HG02943 (cell line): ENCODE measurements around the gene PLA2G2E.
"Not testable (repeated sequence)": the region's sequence is repeated elsewhere in the genome, so short reads cannot be mapped to it uniquely, and the experiment has no call there.

Experiments
- ATAC-seq: cut with Tn5 transposase; IDR thresholded peaks from one replicate; pipeline ENCODE4 v1.9.1; 2021; ENCODE audit warnings: mild to moderate bottlenecking, low read depth, moderate library complexity; ENCODE audit not compliant: unreplicated experiment

PLA2G2E gene

DNA sequence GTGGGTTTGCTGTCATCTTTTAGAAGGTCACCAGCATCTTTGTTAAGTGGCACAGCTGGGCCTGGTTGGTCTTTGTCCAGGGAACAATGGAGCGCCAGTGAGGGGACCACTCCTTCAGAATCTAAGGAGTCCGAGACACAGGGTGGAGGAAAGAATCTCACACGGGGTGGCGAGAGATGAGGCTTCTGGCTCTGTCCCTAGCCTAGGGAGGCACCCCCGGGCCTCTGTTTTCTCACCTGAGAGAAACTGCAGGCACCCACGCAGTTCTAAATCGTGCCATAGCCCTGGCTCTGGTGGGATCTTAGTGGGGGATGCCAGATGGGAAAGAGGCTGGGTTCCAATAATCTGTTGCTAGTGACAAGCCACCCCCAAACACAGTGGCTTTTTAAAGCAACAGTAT lies 10.9 kb upstream of the PLA2G2E start:
- ATAC-seq, result no peak

DNA sequence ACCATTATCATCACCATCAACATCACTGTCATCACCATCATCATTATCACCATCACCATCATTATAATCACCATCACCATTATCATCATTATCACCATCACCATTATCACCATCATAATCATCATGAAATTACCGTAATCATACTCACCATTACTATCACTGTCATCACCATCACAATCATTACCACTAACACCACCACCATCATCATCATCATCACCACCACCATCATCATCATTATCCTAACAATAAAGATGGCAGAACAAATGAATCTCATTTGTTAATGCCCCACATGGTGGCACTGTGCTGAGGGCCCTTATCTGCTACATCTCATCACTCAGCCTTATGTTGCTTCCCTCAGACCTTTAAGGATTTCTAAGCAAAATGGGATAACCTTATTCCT lies 9.4 kb upstream of the PLA2G2E start:
- no peak for ATAC-seq

DNA sequence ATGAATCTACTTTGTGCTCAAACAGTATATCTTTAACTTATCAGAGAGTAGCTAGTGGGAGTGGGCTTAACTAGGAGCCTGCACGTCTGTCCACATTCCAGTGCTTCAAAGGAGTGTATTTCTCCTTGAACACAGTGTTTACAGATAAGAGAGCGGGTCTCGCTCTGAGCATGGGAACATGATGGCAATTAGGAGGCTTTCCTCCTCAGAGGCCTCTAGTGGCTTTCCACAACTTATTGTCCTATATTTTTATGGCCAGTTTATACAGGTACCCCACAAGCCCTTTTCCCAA lies 3.7 kb upstream of the PLA2G2E start:
- ATAC-seq, result not testable (repeated sequence)

DNA sequence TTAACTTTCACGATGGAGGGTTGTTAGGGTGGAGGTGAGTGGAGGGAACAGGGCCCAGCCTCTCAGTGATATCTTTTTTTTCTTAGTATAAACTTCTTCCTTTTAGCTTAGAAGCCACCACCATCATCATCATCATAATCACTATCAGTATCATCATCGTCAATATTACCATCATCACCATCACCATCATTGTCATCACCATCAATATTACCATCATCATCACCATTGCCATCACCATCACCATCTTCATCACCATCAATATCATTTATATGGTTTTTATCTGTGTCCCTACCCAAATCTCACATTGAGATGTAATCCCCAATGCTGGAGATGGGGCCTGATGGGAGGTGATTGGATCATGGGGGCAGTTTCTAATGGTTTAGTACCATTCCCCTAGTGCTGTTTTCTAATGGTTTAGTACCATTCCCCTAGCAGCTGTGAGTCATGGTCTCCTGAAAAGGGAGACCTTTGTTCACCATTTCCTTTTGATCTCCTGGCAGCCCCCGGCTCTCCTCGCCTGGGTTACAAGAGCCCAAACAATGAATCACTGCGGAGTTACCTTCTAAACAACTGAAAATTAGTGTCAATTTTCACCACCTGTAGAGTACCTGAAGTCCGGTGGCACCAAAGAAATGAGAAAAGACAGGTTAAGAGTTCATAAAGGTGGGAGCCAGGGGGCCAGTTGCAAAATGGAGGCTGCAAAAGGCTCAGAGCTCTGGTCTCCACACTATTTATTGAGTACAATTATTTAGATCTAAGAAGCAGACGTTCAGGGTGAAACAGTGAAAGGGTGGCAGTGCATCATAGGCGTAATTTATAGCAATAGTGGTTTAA lies 3.1 kb upstream of the PLA2G2E start:
- ATAC-seq, result no peak

DNA sequence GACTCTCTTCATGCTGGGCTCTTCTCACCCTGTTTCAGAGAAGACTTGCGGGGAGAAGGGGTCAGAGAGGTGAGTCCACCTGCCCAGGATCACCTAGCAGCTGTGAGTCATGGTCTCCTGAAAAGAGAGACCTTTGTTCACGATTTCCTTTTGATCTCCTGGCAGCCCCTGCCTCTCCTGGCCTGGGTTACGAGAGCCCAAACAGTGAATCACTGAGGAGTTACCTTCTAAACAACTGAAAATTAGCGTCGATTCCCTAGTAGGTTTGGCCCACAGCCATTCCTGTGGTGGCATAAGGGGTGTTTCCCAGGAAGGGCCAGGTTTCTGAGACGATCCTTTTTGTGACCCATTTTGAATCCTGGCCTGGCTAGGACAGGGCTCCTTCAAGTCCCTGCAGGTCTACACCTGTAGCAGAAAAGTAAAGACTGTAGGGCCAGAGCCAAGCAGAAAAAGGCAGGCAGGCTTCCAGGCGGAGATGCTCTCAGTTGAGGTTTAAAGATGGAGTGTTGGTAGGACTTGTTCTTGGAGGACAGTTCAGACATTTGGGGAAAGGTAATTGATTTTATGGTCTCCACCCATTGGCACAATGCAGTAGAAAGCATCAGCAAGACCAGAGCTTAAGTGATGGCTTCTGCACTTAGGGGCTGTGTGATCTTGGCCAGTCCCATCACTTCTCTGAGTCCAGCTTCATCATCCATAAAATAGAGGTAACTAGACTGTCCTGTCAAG lies 2.1 kb upstream of the PLA2G2E start:
- ATAC-seq, result no peak

DNA sequence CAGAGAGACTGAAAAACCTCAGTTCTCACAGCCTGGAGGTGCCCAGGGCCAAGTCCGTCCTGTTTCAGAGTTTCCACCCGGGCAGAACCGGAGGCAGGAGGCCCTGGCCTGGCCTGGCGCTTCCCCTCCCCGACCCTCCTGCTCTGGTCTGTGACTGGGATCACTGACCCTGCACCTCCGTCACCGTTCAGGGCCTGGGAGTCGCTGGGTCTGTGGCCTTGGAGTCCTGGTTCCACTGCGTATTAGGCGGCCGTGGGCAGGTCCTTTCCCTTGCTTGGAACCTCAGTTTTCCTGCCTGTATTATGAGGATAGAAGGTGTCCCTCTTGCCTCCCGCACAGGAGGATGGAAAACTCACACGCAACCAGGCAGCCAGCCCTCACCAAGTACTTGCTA lies 533 bp upstream of the PLA2G2E start:
- ATAC-seq, result no peak

DNA sequence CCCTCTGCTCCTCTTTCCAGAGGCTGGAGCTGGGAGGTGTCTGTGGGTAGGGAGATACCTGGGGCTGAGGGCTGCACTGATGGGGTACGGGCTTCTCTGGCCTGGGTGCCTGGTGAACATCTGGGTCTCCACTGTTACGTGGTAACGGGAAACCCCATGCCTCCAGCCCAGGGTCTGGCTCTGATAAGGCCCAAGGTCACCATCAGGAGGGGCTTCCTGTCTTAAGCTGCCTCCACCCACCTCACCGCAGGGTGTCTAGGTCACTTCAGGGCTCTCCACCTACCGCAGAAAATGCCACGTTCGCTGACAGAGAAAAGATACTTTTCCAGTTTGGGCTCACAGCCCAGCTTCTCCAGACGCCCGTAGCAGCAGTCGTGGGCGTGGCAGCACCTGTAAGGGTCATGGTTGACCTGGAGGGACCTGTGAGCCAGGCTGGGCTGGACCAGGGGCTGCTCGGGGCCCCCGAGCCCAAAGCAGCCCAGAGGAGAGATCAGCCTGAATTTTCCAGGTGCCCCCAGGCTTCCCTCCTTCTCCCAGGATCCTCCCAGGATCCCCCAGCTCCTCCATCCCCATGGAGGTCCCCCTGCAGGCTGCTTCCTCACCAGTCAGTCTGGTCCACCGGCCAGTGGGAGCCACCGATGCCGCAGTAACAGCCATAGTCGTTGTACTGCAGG lies 1.3 kb downstream of the PLA2G2E start:
- ATAC-seq, result no peak

DNA sequence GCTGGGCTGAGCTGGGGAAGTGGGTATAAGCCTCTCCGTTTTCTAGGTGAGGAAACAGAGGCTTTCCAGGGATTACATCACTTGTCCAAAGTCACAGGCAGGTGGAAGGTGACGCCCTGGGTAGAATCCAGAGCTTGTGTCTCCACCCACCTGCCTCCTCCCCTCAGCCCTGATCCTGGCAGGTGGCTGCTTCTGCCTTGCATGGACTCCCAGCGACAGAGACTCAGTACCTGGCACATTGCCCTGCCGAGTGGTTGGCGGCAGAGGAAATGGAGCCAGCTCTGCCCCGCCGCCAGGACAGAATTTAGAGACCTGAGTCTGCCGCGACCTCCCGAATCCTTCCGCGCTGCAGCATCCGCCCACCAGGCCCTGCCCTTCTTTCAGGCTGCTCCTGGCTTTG lies 2.1 kb downstream of the PLA2G2E start:
- no peak for ATAC-seq

DNA sequence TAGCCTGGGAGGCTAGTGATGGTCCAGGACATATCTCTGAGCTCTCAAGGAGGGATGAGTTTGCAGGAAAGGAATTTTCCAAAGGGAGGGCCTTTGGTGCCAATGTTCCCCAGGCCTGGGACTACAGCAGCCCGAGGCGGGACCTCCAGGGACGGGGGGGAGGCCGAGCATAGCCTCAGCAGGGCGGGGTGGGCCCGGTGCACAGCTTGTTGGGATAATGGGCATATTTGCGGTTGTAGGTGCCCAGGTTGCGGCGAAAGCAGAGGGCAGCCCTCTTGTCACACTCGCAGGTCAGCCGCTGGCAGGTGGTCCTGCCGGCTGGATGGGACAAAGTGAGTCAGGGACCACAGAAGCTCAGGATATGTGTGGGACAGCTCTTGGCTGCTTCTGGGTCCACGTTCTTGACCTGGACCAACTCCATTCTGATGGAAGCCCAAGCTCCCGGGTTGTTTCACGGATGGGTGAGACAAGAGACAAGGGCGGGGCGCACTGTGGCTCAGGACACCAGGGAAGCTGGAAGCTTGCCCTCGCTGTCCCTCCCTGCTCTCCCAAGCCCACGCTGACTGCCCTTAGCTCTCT lies 3.2 kb downstream of the PLA2G2E start:
- no peak for ATAC-seq

DNA sequence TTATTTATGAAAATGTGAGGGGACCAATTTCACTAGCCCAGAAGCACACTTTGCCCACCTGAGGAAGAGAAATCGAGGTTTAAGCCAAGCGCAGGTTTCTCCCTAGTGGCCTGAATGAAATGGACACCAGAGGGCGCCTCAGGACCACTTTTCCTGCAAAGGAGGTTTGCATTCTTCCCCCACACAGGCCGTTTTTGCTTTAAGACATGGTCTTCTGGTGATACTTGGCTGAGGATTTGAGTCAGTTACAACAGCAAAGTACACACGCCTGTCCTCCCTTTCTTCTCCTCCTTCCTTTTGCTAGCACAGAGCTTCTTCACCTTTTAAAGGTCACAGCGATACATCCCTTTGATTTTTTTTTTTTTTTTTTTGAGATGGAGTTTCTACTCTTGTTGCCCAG lies 5.4 kb downstream of the PLA2G2E start:
- ATAC-seq, result no peak

DNA sequence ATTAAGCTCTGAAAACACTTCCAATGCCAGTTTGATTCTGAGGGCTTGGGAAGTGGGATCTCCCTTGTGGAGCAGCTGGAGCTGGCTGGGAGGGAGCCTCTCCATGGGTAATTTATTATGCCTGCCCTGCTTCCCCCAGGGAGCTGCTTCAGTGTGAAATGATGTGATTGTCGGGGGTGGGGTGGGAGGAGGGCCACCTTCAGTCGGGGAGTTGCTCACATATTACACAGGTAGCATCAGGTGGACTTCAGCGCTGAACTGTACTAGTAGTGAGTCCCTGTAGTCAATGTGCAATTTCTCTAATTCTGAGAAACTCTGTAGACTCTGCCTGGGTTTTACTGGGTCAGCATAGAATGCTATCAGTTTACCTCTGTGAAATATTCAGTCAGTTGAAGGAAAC lies 12.8 kb downstream of the PLA2G2E start:
- ATAC-seq, result no peak

DNA sequence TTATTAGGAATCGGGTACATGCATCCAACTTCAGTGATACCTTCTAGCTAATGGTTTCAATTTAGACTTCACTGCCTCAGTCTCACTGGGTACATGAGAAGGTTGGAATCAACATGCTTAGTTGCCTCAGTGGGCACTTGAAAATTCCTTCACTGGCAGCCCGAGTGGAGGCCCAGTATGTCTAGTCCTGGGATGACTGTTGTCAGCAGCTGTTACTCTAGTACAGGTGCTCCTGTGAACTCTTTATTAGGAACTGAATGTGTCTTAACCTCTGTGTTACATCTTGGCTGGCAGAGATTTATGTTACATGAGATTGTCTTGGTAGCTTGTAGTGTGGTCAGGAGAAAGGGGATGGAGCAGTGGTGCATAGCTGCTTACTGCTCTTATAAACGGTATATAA lies 13.4 kb downstream of the PLA2G2E start:
- ATAC-seq, result no peak

DNA sequence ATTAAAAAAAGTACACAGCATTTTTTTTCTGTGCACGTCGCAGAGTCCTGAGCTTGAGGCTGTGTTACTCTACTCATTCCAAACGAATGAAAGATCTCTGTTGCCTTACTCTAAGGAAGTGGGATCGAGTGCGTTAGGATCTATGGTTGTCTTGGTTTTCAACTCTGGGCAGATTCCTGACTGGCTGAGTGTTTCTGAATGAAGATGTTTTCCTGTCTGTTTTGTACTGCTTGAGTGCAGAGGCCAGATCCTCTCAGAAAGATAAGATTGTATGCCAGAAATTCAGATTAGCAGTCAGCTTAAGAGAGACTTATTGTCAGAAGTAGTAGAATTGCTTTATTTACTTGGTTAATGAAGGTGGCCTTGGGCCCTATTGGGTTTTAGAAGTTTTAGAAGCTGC lies 14.0 kb downstream of the PLA2G2E start:
- no peak for ATAC-seq

DNA sequence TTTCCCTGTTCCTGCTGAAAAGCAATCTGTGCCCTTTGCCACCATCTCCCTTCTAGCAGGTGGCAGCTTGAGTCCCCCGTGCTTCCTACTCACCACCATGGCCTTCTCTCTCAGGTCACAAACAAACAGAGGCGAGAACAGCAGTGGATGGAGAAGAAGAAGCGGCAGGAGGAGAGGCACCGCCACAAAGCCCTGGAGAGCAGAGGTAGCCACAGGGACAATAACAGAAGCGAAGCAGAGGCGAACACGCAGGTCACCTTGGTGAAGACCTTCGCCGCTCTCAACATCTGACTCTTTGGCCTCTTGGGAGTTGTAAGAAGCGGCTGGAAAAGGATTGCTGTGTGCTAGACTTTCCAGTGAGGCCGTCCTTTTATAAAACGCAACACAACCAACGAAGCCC lies 16.0 kb downstream of the PLA2G2E start:
- no peak for ATAC-seq

DNA sequence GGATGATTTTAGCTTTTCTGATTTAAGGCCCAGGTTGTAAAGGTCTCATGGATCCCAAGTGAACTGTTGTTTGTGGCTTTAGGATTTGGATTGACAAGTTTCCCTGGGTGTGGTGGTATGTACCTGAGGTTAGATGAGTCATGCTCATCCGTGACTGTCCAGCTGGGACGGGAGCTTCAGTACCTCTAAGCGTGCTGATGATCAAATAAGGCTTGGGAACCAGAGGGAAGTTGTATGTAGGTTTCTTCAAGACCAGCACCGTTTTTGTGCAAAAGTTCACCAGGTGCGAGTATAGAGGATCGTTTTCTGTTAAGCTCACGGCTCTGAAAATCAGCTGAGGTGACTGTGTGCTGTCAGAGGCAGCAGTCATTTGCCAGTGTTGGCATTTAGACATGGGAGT lies 19.8 kb downstream of the PLA2G2E start:
- ATAC-seq, result no peak

DNA sequence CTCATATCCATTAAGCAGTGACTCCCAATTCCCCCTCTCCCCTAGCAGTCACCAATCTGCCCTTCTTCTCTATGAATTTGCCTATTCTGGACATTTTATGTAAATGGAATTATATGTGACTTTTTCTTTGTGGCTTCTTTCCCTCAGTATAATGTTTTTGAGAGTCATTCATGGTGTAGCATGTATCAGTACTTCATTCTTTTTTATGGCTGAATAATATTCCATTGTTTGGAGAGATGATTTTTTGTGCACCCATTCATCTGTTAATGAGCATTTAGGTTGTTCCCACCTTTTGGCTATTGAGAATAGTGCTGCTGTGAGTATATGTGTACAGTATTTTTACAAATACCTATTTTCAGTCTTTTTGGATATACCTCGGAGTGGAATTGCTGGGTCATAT lies 21.8 kb downstream of the PLA2G2E start:
- ATAC-seq, result no peak

DNA sequence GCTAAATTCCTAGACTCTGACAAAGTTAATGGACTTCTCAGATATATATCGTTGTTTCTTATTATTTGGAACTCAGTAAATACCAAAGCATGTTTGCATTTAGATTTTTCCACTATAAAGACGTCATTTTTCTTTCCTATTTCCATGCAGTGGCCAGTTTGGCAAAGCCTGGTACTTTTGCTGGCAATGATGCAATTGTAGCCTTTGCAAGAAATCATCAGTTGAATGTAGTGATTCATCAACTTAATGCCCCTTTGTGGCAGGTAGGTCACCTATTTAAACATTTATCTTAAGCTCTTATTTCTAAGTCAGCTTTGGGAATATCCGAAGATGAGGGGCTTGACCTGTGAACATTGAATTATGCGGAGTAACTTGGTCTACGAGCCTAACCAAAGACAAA lies 29.2 kb downstream of the PLA2G2E start:
- ATAC-seq, result no peak

DNA sequence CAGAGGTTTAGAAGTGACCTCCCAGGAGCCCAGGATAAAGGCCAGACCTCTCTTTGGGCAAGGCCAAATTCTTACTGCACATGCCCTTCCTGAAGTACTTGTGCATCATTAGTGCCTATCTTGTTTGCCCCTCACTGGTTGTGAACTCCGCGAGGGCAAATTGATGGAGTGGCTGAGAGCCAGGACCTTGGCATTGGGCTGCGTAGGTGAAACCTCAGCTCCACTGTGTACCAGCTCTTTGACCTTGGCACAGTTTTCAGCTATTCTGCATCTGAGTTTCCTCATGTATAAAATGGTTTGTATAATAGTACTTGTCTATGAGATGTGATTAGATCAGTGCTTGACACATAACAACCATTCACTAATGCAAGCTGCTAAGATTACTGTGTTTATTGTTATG lies 29.7 kb downstream of the PLA2G2E start:
- no peak for ATAC-seq

DNA sequence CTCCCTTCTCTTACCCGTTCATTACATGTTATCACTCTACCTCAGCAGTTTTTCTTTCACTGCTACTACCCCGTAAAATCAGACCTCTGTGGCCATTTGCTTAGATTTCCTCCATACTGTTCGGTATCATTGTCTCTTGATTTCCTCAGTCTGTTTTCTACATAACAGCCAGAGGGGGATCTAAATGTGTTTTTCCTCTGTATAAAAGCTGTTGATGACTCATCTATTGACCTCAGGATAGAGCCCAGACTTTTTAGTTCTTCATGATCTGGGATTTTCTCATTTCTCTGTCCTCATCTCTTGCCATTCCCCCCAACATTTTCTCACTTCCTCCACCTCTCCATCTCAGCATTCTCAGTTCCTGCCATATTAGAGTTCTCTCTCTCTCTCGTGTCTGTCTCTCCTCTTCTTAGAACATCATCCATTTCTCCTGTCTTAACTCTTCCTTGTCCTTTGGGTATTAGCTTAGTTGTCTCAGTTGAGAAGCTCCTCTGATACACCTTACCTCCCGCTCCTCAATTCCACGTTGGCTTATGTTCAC lies 30.7 kb downstream of the PLA2G2E start:
- no peak for ATAC-seq

DNA sequence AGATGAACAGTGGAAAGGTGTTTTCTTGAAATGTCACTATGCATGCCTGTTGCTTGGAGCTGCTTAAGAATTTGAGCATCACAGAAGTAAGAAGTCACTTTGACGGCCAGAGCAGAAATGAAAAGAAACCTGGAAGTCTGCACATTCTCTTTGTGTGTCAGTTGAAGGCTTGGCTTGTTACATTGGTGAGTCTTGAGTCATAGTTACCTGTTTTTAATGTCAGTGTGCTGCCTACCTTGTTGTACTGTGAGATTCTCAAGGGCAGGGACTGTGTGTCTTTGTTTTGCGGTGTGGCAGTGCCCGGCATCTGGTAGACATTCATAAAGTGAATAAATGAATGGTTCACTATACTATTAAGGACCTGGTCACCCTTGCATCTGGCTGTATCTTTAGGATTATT lies 31.3 kb downstream of the PLA2G2E start:
- ATAC-seq, result no peak

DNA sequence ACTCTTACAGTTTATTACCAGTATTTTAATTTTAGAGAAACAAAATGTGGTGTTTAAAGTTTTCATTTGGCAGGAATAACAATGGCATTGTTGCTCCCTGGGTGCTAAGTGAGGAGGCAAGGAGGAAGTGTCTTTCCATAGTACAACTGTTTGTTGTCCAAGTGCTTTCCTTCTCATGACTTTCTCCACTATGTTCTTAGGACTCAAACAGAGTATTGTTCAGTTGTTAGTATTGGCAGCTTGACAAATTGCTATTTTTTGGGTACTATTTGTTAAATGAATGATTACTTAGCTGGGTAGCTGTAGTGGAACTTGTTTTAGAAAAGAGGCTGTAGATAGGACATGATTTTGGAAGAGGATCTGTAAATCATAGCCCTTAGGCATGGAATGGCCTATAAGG lies 33.8 kb downstream of the PLA2G2E start:
- ATAC-seq, result no peak
